Renal cortical epithelial cell (primary cell): ENCODE results near the gene PCMT1. TPM values are rescaled to one million over a fixed set of nuclear protein-coding genes. Genes with fewer than 3 reads are reported as not detected.
"Not testable (repeated sequence)": the region's sequence is repeated elsewhere in the genome, so short reads cannot be mapped to it uniquely, and the experiment has no call there.

Experiments used
- DNase-seq: peaks from one replicate; pipeline ENCODE4 v3.0.0-alpha.2; 2011; ENCODE audit warnings: low read depth
- total RNA-seq: library from RNA; depleted of rRNA; stranded (reverse); fragments of >200 nt; gene quantifications from 2 replicates; pipeline ENCODE4 v1.2.3, GENCODE V29; 2014

PCMT1 gene
- total RNA-seq, 1 donor from 2014 or later, result 157 TPM

GRCh38 chr6:149820506-149820905 is 71.0 kb downstream of the PCMT1 start:
- DNase-seq, result no peak

GRCh38 chr6:149821492-149821891 is 72.0 kb downstream of the PCMT1 start:
- DNase-seq, result no peak

- no peak for DNase-seq
Observed at GRCh38 chr6:149823013-149823412, 73.5 kb downstream of the PCMT1 start.

GRCh38 chr6:149825292-149825691 is 75.8 kb downstream of the PCMT1 start:
- no peak for DNase-seq

GRCh38 chr6:149830731-149831307 is 81.3 kb downstream of the PCMT1 start:
- no peak for DNase-seq

GRCh38 chr6:149831308-149831820 is 81.8 kb downstream of the PCMT1 start:
- DNase-seq, result peak; percentile 65

- DNase-seq, result no peak
Observed at GRCh38 chr6:149833651-149834050, 84.1 kb downstream of the PCMT1 start.

- DNase-seq, result peak; percentile 70
Observed at GRCh38 chr6:149834513-149835481, 85.3 kb downstream of the PCMT1 start.

- DNase-seq, result peak; percentile 46
Observed at GRCh38 chr6:149840345-149841075, 91.0 kb downstream of the PCMT1 start.

GRCh38 chr6:149842331-149842730 is 92.8 kb downstream of the PCMT1 start:
- no peak for DNase-seq

GRCh38 chr6:149843051-149843633 is 93.6 kb downstream of the PCMT1 start:
- no peak for DNase-seq

GRCh38 chr6:149844036-149844435 is 94.5 kb downstream of the PCMT1 start:
- peak; percentile 62 for DNase-seq

GRCh38 chr6:149844480-149844879 is 94.9 kb downstream of the PCMT1 start:
- DNase-seq, result no peak

- DNase-seq, result no peak
Observed at GRCh38 chr6:149845549-149845948, 96.0 kb downstream of the PCMT1 start.

- DNase-seq, result peak; percentile 88
Observed at GRCh38 chr6:149846321-149846720, 96.8 kb downstream of the PCMT1 start.

GRCh38 chr6:149847939-149848267 is 98.4 kb downstream of the PCMT1 start:
- peak; percentile 66 for DNase-seq

- not testable (repeated sequence) for DNase-seq
Observed at GRCh38 chr6:149848343-149848742, 98.8 kb downstream of the PCMT1 start.

GRCh38 chr6:149851461-149852110 is 102.0 kb downstream of the PCMT1 start:
- peak; percentile 22 for DNase-seq

GRCh38 chr6:149852180-149852579 is 102.6 kb downstream of the PCMT1 start:
- DNase-seq, result peak; percentile 55

GRCh38 chr6:149852881-149853280 is 103.3 kb downstream of the PCMT1 start:
- DNase-seq, result no peak

- not testable (repeated sequence) for DNase-seq
Observed at GRCh38 chr6:149854017-149854416, 104.5 kb downstream of the PCMT1 start.
